ENCODE data around the gene PCLAF.
"Not testable (repeated sequence)": the region's sequence is repeated elsewhere in the genome, so short reads cannot be mapped to it uniquely, and the experiment has no call there.

Gene PCLAF

GRCh38 chr15:64333986-64334929 lies 47.0 kb downstream of the PCLAF start:
- H3K27ac Mint-ChIP-seq (ENCODE audit: low read depth): no peak overlapping the region
- H3K27me3 Mint-ChIP-seq: no peaks in the 10 kb centered on the region
- no peaks in the 10 kb centered on the region for H3K9me3 Mint-ChIP-seq
- DNase-seq (ENCODE audit: low spot score in 2 of 2): no peak
- H3K4me3 Mint-ChIP-seq: no peak overlapping the region
- peaks cover 5% of the 10 kb centered on the region for H3K36me3 Mint-ChIP-seq (ENCODE audit: insufficient read depth)
- H3K4me1 Mint-ChIP-seq: peaks cover 11% of the 10 kb centered on the region
- peak; percentile 46 for ATAC-seq (replicated peaks; ENCODE audit: extremely low read depth, poor library complexity, severe bottlenecking)

GRCh38 chr15:64333516-64333915 lies 47.7 kb downstream of the PCLAF start:
- H3K27me3 Mint-ChIP-seq: no peaks in the 10 kb centered on the region
- H3K36me3 Mint-ChIP-seq (ENCODE audit: insufficient read depth): peaks cover 2% of the 10 kb centered on the region
- no peak overlapping the region for H3K4me3 Mint-ChIP-seq
- DNase-seq (ENCODE audit: low spot score in 2 of 2): no peak
- H3K4me1 Mint-ChIP-seq: peaks cover 11% of the 10 kb centered on the region
- H3K27ac Mint-ChIP-seq (ENCODE audit: low read depth): no peak overlapping the region
- H3K9me3 Mint-ChIP-seq: no peaks in the 10 kb centered on the region
- ATAC-seq (replicated peaks; ENCODE audit: extremely low read depth, poor library complexity, severe bottlenecking): no peak

- not testable (repeated sequence) for H3K4me3 Mint-ChIP-seq; H3K9me3 Mint-ChIP-seq; DNase-seq (ENCODE audit: low spot score in 2 of 2); H3K27me3 Mint-ChIP-seq; H3K36me3 Mint-ChIP-seq (ENCODE audit: insufficient read depth); ATAC-seq (replicated peaks; ENCODE audit: extremely low read depth, poor library complexity, severe bottlenecking); H3K27ac Mint-ChIP-seq (ENCODE audit: low read depth)
- peaks cover 11% of the 10 kb centered on the region for H3K4me1 Mint-ChIP-seq
These were observed 49.6 kb downstream of the PCLAF start for GRCh38 chr15:64331668-64332067.

GRCh38 chr15:64326975-64327374 lies 54.3 kb downstream of the PCLAF start:
- not testable (repeated sequence) for H3K4me3 Mint-ChIP-seq; ATAC-seq (replicated peaks; ENCODE audit: extremely low read depth, poor library complexity, severe bottlenecking); H3K27ac Mint-ChIP-seq (ENCODE audit: low read depth)

DNA sequence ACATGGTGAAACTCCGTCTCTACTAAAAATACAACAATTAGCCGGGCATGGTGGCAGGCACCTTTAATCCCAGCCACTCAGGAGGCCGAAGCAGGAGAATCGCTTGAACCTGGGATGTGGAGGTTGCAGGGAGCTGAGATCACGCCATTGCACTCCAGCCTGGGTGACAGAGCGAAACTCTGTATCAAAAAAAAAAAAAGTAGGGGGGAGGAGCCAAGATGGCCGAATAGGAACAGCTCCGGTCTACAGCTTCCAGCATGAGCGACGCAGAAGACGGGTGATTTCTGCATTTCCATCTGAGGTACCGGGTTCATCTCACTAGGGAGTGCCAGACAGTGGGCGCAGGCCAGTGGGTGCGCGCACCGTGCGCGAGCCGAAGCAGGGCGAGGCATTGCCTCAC lies 54.8 kb downstream of the PCLAF start:
- not testable (repeated sequence) for H3K4me3 Mint-ChIP-seq; ATAC-seq (replicated peaks; ENCODE audit: extremely low read depth, poor library complexity, severe bottlenecking); H3K36me3 Mint-ChIP-seq (ENCODE audit: insufficient read depth); H3K9me3 Mint-ChIP-seq; DNase-seq (ENCODE audit: low spot score in 2 of 2); H3K27ac Mint-ChIP-seq (ENCODE audit: low read depth); H3K27me3 Mint-ChIP-seq
- peaks cover 17% of the 10 kb centered on the region for H3K4me1 Mint-ChIP-seq

More at GRCh38 chr15:64326975-64327374, 54.3 kb downstream of the PCLAF start:
- H3K27me3 Mint-ChIP-seq; H3K9me3 Mint-ChIP-seq; DNase-seq (ENCODE audit: low spot score in 2 of 2); H3K36me3 Mint-ChIP-seq (ENCODE audit: insufficient read depth): not testable (repeated sequence)
- peaks cover 16% of the 10 kb centered on the region for H3K4me1 Mint-ChIP-seq

GRCh38 chr15:64324165-64324877 lies 56.9 kb downstream of the PCLAF start:
- peak overlapping the region; percentile 16 for H3K27ac Mint-ChIP-seq (ENCODE audit: low read depth)
- DNase-seq (ENCODE audit: low spot score in 2 of 2): no peak
- H3K9me3 Mint-ChIP-seq: no peaks in the 10 kb centered on the region

DNA sequence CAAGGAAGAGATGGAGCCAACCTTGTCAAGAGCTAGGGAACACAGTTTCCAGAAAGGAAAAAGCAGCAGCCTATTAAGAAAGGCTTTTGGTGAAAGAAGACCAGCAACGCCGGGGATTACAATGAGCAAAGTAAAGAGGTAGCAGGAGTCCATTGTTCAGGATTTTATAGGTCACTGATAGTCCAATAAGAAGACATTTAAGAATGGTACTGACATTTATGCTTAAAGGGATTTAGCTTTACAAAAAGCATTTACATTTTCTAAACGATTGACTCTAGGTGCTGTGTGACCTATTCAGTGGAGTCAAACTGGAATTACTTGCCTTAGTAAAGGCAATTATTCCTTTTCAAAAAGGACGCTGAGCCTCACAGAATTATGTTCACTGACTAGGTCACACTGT lies 66.0 kb downstream of the PCLAF start:
- no peak overlapping the region for H3K4me3 Mint-ChIP-seq

More at GRCh38 chr15:64324165-64324877, 56.9 kb downstream of the PCLAF start:
- ATAC-seq (replicated peaks; ENCODE audit: extremely low read depth, poor library complexity, severe bottlenecking): no peak
- H3K36me3 Mint-ChIP-seq (ENCODE audit: insufficient read depth): peaks cover 7% of the 10 kb centered on the region
- peaks cover 17% of the 10 kb centered on the region for H3K4me1 Mint-ChIP-seq
- no peak overlapping the region for H3K4me3 Mint-ChIP-seq
- H3K27me3 Mint-ChIP-seq: no peaks in the 10 kb centered on the region

GRCh38 chr15:64314456-64314855 lies 66.8 kb downstream of the PCLAF start:
- ATAC-seq (replicated peaks; ENCODE audit: extremely low read depth, poor library complexity, severe bottlenecking): no peak
- Mint-ChIP-seq H3K27ac (ENCODE audit: low read depth) (no peak overlapping the region), H3K4me1 (peaks cover 17% of the 10 kb centered on the region), H3K4me3 (no peak overlapping the region), H3K36me3 (ENCODE audit: insufficient read depth) (peaks cover 3% of the 10 kb centered on the region), H3K27me3 (no peaks in the 10 kb centered on the region), H3K9me3 (no peaks in the 10 kb centered on the region)
- DNase-seq (ENCODE audit: low spot score in 2 of 2): no peak

More for the DNA sequence above, 66.0 kb downstream of the PCLAF start:
- ATAC-seq (replicated peaks; ENCODE audit: extremely low read depth, poor library complexity, severe bottlenecking) (no peak), DNase-seq (ENCODE audit: low spot score in 2 of 2) (no peak)
- Mint-ChIP-seq H3K27me3 (no peaks in the 10 kb centered on the region), H3K36me3 (ENCODE audit: insufficient read depth) (peaks cover 5% of the 10 kb centered on the region), H3K27ac (ENCODE audit: low read depth) (no peak overlapping the region), H3K9me3 (no peaks in the 10 kb centered on the region), H3K4me1 (peaks cover 17% of the 10 kb centered on the region)
